Bronchial epithelial cell (primary cell): ENCODE results near the gene FMN1. TPM values are rescaled to one million over a fixed set of nuclear protein-coding genes. Genes with fewer than 3 reads are reported as not detected.

ENCODE experiments used
- DNase-seq: peaks from one replicate; pipeline ENCODE4 v3.0.0-alpha.2; 2010; ENCODE audit warnings: low read depth
- FAIRE-seq: peaks from 2 replicates; lab custom pipeline; 2011; peaks lifted over from hg19 to GRCh38; lab: Jason Lieb, UNC
- H3K27me3 ChIP-seq: 2 replicates; pipeline ENCODE4 v1.5.1; 2011; ENCODE audit warnings: low read length; ENCODE audit not compliant: control insufficient read depth, insufficient read depth
- H3K36me3 ChIP-seq: 2 replicates; pipeline ENCODE4 v1.5.1; 2011; ENCODE audit warnings: low read length; ENCODE audit not compliant: control insufficient read depth, insufficient read depth
- H3K4me3 ChIP-seq: 2 replicates; pipeline ENCODE4 v1.5.1; 2011; ENCODE audit warnings: mild to moderate bottlenecking, low read depth, low read length, control low read depth
- total RNA-seq: library from RNA; depleted of rRNA; stranded (reverse); fragments of >200 nt; gene quantifications from 2 replicates; pipeline ENCODE4 v1.2.1, GENCODE V29; 2014
- TF ChIP-seq, protein P1 (sequence below): IDR thresholded peaks from 2 replicates; pipeline ENCODE4 v1.5.1; 2011; ENCODE audit warnings: mild to moderate bottlenecking, moderate library complexity, low read length, control low read depth, inconsistent platforms; ENCODE audit not compliant: insufficient read depth, severe bottlenecking

The FMN1 gene
- total RNA-seq, 1 donor from 2014 or later: 1.6 TPM

DNA sequence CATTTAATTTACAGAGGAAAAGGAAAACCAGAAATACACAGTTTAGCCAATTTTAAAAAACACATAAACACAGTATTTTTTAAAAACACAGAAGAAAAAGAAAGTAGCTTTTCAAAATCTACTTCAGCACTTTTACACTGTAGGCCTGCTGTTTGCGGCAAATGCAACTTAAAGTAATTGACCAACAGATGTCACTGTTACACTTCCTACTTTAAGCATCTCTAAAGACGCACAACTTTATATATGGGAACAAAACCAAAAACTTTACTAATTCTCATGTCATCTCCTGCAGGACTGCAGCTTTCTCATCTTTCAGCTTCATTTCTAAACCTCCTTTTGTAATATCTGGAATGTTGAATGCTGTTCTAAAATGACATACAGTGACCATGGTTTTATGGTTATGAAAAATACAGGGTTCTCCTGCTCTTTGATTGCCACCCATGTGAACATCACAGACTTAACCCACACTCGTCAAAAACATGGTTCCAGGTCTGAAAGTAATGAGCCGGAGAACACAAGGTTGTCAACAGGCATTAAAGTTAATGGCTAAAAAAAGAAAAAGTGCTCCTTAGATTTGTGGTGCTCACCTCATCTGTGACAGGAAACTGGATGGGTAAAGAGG lies 107.9 kb downstream of the FMN1 start:
- Histone ChIP-seq H3K27me3 (no peaks in the 10 kb centered on the region), H3K36me3 (no peaks in the 10 kb centered on the region), H3K4me3 (no peak overlapping the region)
- TF ChIP-seq, protein P1, sequence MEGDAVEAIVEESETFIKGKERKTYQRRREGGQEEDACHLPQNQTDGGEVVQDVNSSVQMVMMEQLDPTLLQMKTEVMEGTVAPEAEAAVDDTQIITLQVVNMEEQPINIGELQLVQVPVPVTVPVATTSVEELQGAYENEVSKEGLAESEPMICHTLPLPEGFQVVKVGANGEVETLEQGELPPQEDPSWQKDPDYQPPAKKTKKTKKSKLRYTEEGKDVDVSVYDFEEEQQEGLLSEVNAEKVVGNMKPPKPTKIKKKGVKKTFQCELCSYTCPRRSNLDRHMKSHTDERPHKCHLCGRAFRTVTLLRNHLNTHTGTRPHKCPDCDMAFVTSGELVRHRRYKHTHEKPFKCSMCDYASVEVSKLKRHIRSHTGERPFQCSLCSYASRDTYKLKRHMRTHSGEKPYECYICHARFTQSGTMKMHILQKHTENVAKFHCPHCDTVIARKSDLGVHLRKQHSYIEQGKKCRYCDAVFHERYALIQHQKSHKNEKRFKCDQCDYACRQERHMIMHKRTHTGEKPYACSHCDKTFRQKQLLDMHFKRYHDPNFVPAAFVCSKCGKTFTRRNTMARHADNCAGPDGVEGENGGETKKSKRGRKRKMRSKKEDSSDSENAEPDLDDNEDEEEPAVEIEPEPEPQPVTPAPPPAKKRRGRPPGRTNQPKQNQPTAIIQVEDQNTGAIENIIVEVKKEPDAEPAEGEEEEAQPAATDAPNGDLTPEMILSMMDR: peak; percentile 49
- FAIRE-seq (no peak), DNase-seq (peak; percentile 74)

DNA sequence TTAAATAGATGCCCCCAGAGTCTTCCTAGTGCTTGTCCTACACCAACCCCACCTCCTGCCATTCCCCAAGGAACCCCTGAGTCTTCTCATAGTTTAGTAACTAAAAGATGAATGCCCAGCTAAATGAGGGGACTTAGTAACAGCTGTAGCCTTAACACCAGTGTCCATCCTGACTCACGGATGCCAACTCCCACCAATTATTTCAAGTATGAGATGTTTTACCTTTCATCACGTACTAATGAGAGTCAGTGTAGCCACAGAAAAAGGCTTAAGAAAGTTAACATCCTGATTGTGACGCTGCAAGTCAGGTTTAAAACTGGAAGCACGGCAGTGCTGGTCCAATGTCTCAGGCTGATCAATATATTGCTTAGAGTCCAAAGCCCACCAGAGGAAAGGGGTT lies 109.9 kb downstream of the FMN1 start:
- FAIRE-seq: no peak

DNA sequence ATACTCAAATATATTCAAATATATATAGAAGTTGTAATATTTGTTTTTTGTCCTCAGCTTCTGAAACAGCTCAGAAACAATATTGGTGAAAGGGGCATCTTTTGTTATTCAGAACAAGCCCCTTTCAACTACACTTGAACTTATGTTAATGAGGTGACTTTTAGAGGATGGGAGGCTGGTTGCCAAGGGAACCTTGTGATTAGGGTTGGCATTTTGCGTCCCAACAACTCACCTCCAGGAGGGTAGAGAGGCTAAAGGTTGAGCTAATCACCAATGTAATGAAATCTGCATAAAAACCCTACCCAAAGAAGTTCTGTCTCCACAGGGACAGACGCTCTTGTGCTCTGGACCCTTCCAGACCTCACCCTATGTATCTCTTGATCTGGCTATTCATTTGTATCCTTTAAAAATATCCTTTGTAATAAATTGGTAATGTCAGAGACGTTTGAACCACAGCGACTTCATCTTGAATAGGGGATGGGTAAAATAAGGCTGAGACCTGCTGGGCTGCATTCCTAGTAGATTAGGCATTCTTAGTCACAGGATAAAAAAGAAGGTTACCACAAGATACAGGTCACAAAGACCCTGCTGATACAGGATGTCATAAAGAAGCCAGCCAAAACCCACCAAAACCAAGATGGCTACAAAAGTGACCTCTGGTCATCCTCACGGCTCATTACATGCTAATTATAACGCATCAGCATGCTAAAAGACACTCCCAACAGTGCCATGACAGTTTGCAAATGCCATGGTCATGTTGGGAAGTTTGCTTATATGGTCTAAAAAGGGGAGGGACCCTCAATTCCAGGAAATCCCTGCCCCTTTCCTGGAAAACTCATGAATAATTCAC lies 111.1 kb downstream of the FMN1 start:
- Histone ChIP-seq H3K27me3 (no peaks in the 10 kb centered on the region), H3K36me3 (no peaks in the 10 kb centered on the region), H3K4me3 (no peak overlapping the region)
- no peak for FAIRE-seq
- TF ChIP-seq, protein P1: no peak
- peak; percentile 79 for DNase-seq

More for the DNA sequence above, 109.9 kb downstream of the FMN1 start:
- TF ChIP-seq, protein P1: no peak
- no peaks in the 10 kb centered on the region for H3K36me3 ChIP-seq
- no peaks in the 10 kb centered on the region for H3K27me3 ChIP-seq
- H3K4me3 ChIP-seq: no peak overlapping the region
- DNase-seq: no peak

DNA sequence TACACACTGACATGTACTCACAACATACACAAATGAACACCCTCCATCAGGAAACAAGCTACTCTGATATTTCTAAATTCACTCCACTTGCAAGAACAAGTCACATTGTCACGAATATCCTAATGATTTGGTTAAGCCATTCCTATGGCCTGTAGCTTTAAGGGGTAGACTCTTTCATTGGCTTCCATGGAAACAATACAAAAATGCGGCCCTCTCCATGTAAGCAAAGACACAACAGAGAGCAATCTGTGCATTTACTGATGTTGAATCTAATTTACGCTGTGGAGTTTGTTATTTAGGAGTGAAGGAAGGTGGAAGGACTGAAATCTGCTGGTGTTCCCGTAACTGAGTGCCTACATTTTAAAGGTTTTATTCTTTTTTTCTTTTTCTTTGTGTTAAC lies 114.5 kb downstream of the FMN1 start:
- no peak for FAIRE-seq
- TF ChIP-seq, protein P1: no peak
- no peak for DNase-seq
- Histone ChIP-seq H3K4me3 (no peak overlapping the region), H3K36me3 (no peaks in the 10 kb centered on the region), H3K27me3 (no peaks in the 10 kb centered on the region)

DNA sequence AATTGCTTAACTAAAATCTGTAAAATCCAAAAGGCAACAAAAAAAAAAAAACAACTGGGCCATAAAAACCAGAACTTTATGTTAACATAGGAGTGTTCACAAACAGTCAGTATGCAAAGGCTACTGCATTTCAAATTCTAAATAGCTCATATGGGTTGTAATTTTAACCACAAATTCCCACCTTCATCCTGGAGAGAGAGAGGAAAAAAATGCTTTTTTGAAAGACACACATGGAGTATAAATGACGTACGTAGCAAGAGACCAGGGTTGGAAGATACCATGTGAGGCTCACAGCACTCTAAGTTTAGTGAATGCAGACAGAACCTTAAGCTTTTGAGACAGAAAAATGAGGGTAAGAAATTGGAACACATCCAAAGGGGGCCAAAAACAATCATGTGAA lies 115.9 kb downstream of the FMN1 start:
- FAIRE-seq: no peak
- DNase-seq: no peak
- Histone ChIP-seq H3K36me3 (no peaks in the 10 kb centered on the region), H3K27me3 (no peaks in the 10 kb centered on the region), H3K4me3 (no peak overlapping the region)
- TF ChIP-seq, protein P1: no peak
